Vagina (tissue), 2 donors: ENCODE measurements around the gene IGSF1.

Source experiments
- POLR2AphosphoS5 ChIP-seq, 2 donors: sonication (generic); formaldehyde crosslinking; IDR thresholded peaks; one replicate each; pipeline ENCODE4 v1.9.0; 2017; ENCODE audit warnings: antibody characterized with exemption in 2 of 2, mild to moderate bottlenecking in 2 of 2, low read depth in 1 of 2; ENCODE audit not compliant: insufficient read depth in 1 of 2
- TF ChIP-seq, protein P1 (sequence below), 3 experiments: fragments of 450-650 bp in 2 of 3; fragments of 200-600 bp in 1 of 3; sonication (generic) in 1 of 3; IDR thresholded peaks; one replicate each; pipeline ENCODE4 v1.5.1; 2017 to 2019; ENCODE audit warnings: antibody characterized with exemption in 3 of 3, mild to moderate bottlenecking in 2 of 3, moderate library complexity in 2 of 3

DNA sequence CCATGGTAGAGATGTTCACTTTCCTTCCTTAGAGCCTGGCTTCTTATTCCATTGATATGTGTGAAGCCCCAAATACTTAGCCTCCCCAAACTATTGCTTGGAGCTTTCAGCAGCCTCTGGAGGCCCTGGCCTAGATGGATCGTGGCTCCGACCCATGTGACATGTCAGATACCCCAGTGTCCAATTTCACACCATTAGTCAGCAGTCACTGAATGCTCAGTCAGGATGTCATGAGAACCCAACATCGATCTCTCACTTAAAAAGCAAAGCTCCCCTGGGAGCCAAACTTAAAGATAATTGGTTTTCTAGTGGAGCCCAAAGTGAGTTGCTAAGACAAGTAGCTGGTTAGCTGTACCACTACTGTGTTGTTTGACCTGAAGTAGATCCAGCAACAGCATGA lies 41.6 kb upstream of the IGSF1 start:
- TF ChIP-seq, protein P1, sequence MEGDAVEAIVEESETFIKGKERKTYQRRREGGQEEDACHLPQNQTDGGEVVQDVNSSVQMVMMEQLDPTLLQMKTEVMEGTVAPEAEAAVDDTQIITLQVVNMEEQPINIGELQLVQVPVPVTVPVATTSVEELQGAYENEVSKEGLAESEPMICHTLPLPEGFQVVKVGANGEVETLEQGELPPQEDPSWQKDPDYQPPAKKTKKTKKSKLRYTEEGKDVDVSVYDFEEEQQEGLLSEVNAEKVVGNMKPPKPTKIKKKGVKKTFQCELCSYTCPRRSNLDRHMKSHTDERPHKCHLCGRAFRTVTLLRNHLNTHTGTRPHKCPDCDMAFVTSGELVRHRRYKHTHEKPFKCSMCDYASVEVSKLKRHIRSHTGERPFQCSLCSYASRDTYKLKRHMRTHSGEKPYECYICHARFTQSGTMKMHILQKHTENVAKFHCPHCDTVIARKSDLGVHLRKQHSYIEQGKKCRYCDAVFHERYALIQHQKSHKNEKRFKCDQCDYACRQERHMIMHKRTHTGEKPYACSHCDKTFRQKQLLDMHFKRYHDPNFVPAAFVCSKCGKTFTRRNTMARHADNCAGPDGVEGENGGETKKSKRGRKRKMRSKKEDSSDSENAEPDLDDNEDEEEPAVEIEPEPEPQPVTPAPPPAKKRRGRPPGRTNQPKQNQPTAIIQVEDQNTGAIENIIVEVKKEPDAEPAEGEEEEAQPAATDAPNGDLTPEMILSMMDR (IDR thresholded peaks at IDR 0.05): no peak
- TF ChIP-seq POLR2AphosphoS5 (IDR thresholded peaks at IDR 0.05; ENCODE audit: insufficient read depth in 1 of 2, low read depth in 1 of 2): no peak
